Right lobe of liver (tissue), 4 donors: Measurements from ENCODE around the gene SMIM11.

Experiments
- POLR2A ChIP-seq: fragments of 450-650 bp; IDR thresholded peaks from one replicate; pipeline ENCODE4 v1.6.1; 2017; ENCODE audit warnings: antibody characterized with exemption, mild to moderate bottlenecking
- TF ChIP-seq, protein P1 (sequence below), 4 donors: fragments of 200-600 bp in 3 of 4; fragments of 450-650 bp in 1 of 4; IDR thresholded peaks; one replicate each; pipeline versions ENCODE4 v1.5.1 to v1.8.0; 2016 to 2022; ENCODE audit warnings: antibody characterized with exemption in 4 of 4, mild to moderate bottlenecking in 2 of 4
- donor health status: DM: no; HTN: no; CAD: no.
- donor health status: DM: no; HTN: no; CAD: no.
- donor health status: DM: no; HTN: yes; CAD: no.

GRCh38 chr21:34372321-34372720, 3.0 kb upstream of the SMIM11 start:
- TF ChIP-seq, protein P1, sequence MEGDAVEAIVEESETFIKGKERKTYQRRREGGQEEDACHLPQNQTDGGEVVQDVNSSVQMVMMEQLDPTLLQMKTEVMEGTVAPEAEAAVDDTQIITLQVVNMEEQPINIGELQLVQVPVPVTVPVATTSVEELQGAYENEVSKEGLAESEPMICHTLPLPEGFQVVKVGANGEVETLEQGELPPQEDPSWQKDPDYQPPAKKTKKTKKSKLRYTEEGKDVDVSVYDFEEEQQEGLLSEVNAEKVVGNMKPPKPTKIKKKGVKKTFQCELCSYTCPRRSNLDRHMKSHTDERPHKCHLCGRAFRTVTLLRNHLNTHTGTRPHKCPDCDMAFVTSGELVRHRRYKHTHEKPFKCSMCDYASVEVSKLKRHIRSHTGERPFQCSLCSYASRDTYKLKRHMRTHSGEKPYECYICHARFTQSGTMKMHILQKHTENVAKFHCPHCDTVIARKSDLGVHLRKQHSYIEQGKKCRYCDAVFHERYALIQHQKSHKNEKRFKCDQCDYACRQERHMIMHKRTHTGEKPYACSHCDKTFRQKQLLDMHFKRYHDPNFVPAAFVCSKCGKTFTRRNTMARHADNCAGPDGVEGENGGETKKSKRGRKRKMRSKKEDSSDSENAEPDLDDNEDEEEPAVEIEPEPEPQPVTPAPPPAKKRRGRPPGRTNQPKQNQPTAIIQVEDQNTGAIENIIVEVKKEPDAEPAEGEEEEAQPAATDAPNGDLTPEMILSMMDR (IDR thresholded peaks at IDR 0.05), result no peak
- no peak for TF ChIP-seq POLR2A
